Neural progenitor cell (in vitro differentiated cells): ENCODE results near the gene ITPR1. TPM values are rescaled to one million over a fixed set of nuclear protein-coding genes. Genes with fewer than 3 reads are reported as not detected.

Source experiments
- DNase-seq: peaks from one replicate; pipeline ENCODE4 v3.0.0-alpha.2; 2016; ENCODE audit warnings: low spot score
- H2AFZ ChIP-seq: fragments of 200-600 bp; sonication (generic); replicated peaks from 2 replicates; pipeline ENCODE4 v1.6.1; 2016; ENCODE audit warnings: antibody characterized with exemption
- H3F3A ChIP-seq: fragments of 200-600 bp; sonication (generic); 2 replicates; pipeline ENCODE4 v1.6.1; 2016; ENCODE audit warnings: antibody characterized with exemption, low read depth
- H3K27ac ChIP-seq: fragments of 200-600 bp; sonication (generic); 2 replicates; pipeline ENCODE4 v1.5.1; 2016; ENCODE audit warnings: mild to moderate bottlenecking
- H3K27me3 ChIP-seq: fragments of 200-600 bp; sonication (generic); 2 replicates; pipeline ENCODE4 v1.6.1; 2016; ENCODE audit warnings: mild to moderate bottlenecking, moderate library complexity
- H3K36me3 ChIP-seq: fragments of 200-600 bp; sonication (generic); 2 replicates; pipeline ENCODE4 v1.5.1; 2016
- H3K4me1 ChIP-seq: fragments of 200-600 bp; sonication (generic); 2 replicates; pipeline ENCODE4 v1.6.1; 2016; ENCODE audit warnings: mixed run types
- H3K4me2 ChIP-seq: fragments of 200-600 bp; sonication (generic); 2 replicates; pipeline ENCODE4 v1.6.1; 2016
- H3K4me3 ChIP-seq: fragments of 200-600 bp; sonication (generic); 2 replicates; pipeline ENCODE4 v1.5.1; 2016
- H3K79me2 ChIP-seq: fragments of 200-600 bp; sonication (generic); 2 replicates; pipeline ENCODE4 v1.6.1; 2016; ENCODE audit warnings: low read depth
- H3K9ac ChIP-seq: fragments of 200-600 bp; sonication (generic); 2 replicates; pipeline ENCODE4 v1.6.1; 2016
- H3K9me3 ChIP-seq: fragments of 200-600 bp; sonication (generic); 2 replicates; pipeline ENCODE4 v1.5.1; 2016; ENCODE audit warnings: low read depth
- H4K20me1 ChIP-seq: fragments of 200-600 bp; sonication (generic); 2 replicates; pipeline ENCODE4 v1.6.1; 2016; ENCODE audit warnings: low read depth
- H3K27ac Mint-ChIP-seq: 3 replicates; pipeline ENCODE4 v1.8.0; 2021; ENCODE audit warnings: mixed read lengths
- H3K27me3 Mint-ChIP-seq: 2 replicates; pipeline ENCODE4 v1.8.0; 2022; ENCODE audit warnings: low read depth, mild to moderate bottlenecking, inconsistent platforms, moderate library complexity, mixed read lengths; ENCODE audit not compliant: insufficient read depth
- H3K36me3 Mint-ChIP-seq: 3 replicates; pipeline ENCODE4 v1.8.0; 2021; ENCODE audit warnings: mixed read lengths
- H3K4me1 Mint-ChIP-seq: 3 replicates; pipeline ENCODE4 v1.8.0; 2021; ENCODE audit warnings: mixed read lengths
- H3K4me3 Mint-ChIP-seq: 3 replicates; pipeline ENCODE4 v1.8.0; 2021; ENCODE audit warnings: mild to moderate bottlenecking, moderate library complexity, mixed read lengths
- H3K9me3 Mint-ChIP-seq: 3 replicates; pipeline ENCODE4 v1.8.0; 2020; ENCODE audit warnings: mixed read lengths
- CTCF ChIP-seq: fragments of 200-600 bp; sonication (generic); IDR thresholded peaks from 2 replicates; pipeline ENCODE4 v1.5.1; 2017; ENCODE audit warnings: antibody characterized with exemption, mild to moderate bottlenecking
- EZH2 ChIP-seq: fragments of 200-600 bp; sonication (generic); IDR thresholded peaks from 2 replicates; pipeline ENCODE4 v1.6.1; 2017; ENCODE audit warnings: antibody characterized with exemption, mild to moderate bottlenecking, moderate library complexity
- EZH2phosphoT487 ChIP-seq: fragments of 200-600 bp; sonication (generic); IDR thresholded peaks from 2 replicates; pipeline ENCODE4 v1.6.1; 2017; ENCODE audit warnings: antibody characterized with exemption
- total RNA-seq: library from RNA; depleted of rRNA; stranded (reverse); fragments of >200 nt; gene quantifications from 2 replicates; pipeline ENCODE4 v1.2.3, GENCODE V29; 2015; ENCODE audit warnings: low replicate concordance

The ITPR1 gene
- total RNA-seq, 1 donor from 2014 or later: 5.0 TPM

- Histone ChIP-seq H3K27ac (no peak overlapping the region), H4K20me1 (no peaks in the 10 kb centered on the region), H3K4me3 (no peak overlapping the region), H3K9me3 (no peaks in the 10 kb centered on the region), H3K9ac (no peak overlapping the region), H3K27me3 (no peaks in the 10 kb centered on the region), H3K79me2 (no peaks in the 10 kb centered on the region), H3K36me3 (no peaks in the 10 kb centered on the region), H3K4me1 (no peaks in the 10 kb centered on the region), H3F3A (no peaks in the 10 kb centered on the region), H3K4me2 (no peak overlapping the region), H2AFZ (no peak overlapping the region)
- no peak for DNase-seq
- no peak for TF ChIP-seq CTCF
- TF ChIP-seq EZH2: no peak
- TF ChIP-seq EZH2phosphoT487: no peak
- no peak overlapping the region for H3K27ac Mint-ChIP-seq
- no peaks in the 10 kb centered on the region for H3K9me3 Mint-ChIP-seq
- no peak overlapping the region for H3K4me3 Mint-ChIP-seq
- H3K4me1 Mint-ChIP-seq: no peaks in the 10 kb centered on the region
- no peaks in the 10 kb centered on the region for H3K27me3 Mint-ChIP-seq
- no peaks in the 10 kb centered on the region for H3K36me3 Mint-ChIP-seq
Measured at GRCh38 chr3:4680227-4680691, 187.1 kb downstream of the ITPR1 start.

- H3K36me3 Mint-ChIP-seq: no peaks in the 10 kb centered on the region
- H2AFZ ChIP-seq: no peak overlapping the region
- no peaks in the 10 kb centered on the region for H3K9me3 Mint-ChIP-seq
- no peaks in the 10 kb centered on the region for H3K4me1 Mint-ChIP-seq
- H3K27ac Mint-ChIP-seq: no peak overlapping the region
- H3K27me3 ChIP-seq: no peaks in the 10 kb centered on the region
- no peak overlapping the region for H3K4me3 ChIP-seq
- no peaks in the 10 kb centered on the region for H3K36me3 ChIP-seq
- no peaks in the 10 kb centered on the region for H3K9me3 ChIP-seq
- no peak for TF ChIP-seq CTCF
- TF ChIP-seq EZH2: no peak
- TF ChIP-seq EZH2phosphoT487: no peak
- H3K79me2 ChIP-seq: no peaks in the 10 kb centered on the region
- no peak for DNase-seq
- H3K27me3 Mint-ChIP-seq: no peaks in the 10 kb centered on the region
- no peak overlapping the region for H3K4me3 Mint-ChIP-seq
- no peaks in the 10 kb centered on the region for H4K20me1 ChIP-seq
- no peaks in the 10 kb centered on the region for H3F3A ChIP-seq
- no peaks in the 10 kb centered on the region for H3K4me1 ChIP-seq
- H3K9ac ChIP-seq: no peak overlapping the region
- no peak overlapping the region for H3K27ac ChIP-seq
- no peak overlapping the region for H3K4me2 ChIP-seq
Measured at GRCh38 chr3:4680871-4681300, 187.7 kb downstream of the ITPR1 start.

- TF ChIP-seq EZH2 (no peak), EZH2phosphoT487 (no peak), CTCF (no peak)
- no peak for DNase-seq
- H3K9me3 ChIP-seq: no peaks in the 10 kb centered on the region
- no peak overlapping the region for H3K9ac ChIP-seq
- Mint-ChIP-seq H3K27ac (no peak overlapping the region), H3K27me3 (no peaks in the 10 kb centered on the region), H3K4me3 (no peak overlapping the region), H3K9me3 (no peaks in the 10 kb centered on the region), H3K4me1 (no peaks in the 10 kb centered on the region), H3K36me3 (no peaks in the 10 kb centered on the region)
- H3K4me3 ChIP-seq: no peak overlapping the region
- no peaks in the 10 kb centered on the region for H3K4me1 ChIP-seq
- H3K36me3 ChIP-seq: no peaks in the 10 kb centered on the region
- H3K27ac ChIP-seq: no peak overlapping the region
- H3K4me2 ChIP-seq: no peak overlapping the region
- no peaks in the 10 kb centered on the region for H3K79me2 ChIP-seq
- no peak overlapping the region for H2AFZ ChIP-seq
- H4K20me1 ChIP-seq: no peaks in the 10 kb centered on the region
- H3F3A ChIP-seq: no peaks in the 10 kb centered on the region
- no peaks in the 10 kb centered on the region for H3K27me3 ChIP-seq
Measured at GRCh38 chr3:4681301-4681700, 188.2 kb downstream of the ITPR1 start.
